ENCODE results near the gene GPR55. TPM values are rescaled to one million over a fixed set of nuclear protein-coding genes. Genes with fewer than 3 reads are reported as not detected.
A peak's percentile ranks its signal among the peaks of the same experiment; 100 is the strongest.

GPR55 gene
- total RNA-seq, 1 experiment from 2014 or later: 0.07 TPM

GRCh38 chr2:230932556-230933511 lies 7.8 kb upstream of the GPR55 start:
- ATAC-seq: peak; percentile 31; the same call in 1 of the 2 replicates
- CTCF ChIA-PET: no interaction called here

GRCh38 chr2:230931556-230932231 lies 6.7 kb upstream of the GPR55 start:
- intact Hi-C loops (cut with micrococcal nuclease): no loop called here
- H3K27me3 ChIP-seq (ENCODE audit: low read length): no peaks in the 10 kb centered on the region

More at GRCh38 chr2:230932556-230933511, 7.8 kb upstream of the GPR55 start:
- Histone ChIP-seq H3K27me3 (ENCODE audit: low read length) (no peaks in the 10 kb centered on the region), H3K27ac (ENCODE audit: low read length) (no peak overlapping the region), H2AFZ (ENCODE audit: low read length) (no peak overlapping the region), H3K9me3 (ENCODE audit: low read length) (no peaks in the 10 kb centered on the region), H3K79me2 (ENCODE audit: low read length) (no peaks in the 10 kb centered on the region), H4K20me1 (ENCODE audit: low read length) (no peaks in the 10 kb centered on the region), H3K4me3 (ENCODE audit: low read length) (no peak overlapping the region), H3K9ac (ENCODE audit: low read length) (no peak overlapping the region), H3K36me3 (ENCODE audit: low read depth, low read length) (no peaks in the 10 kb centered on the region), H3K4me2 (ENCODE audit: low read length) (no peak overlapping the region), H3F3A (ENCODE audit: low read length, unreplicated experiment) (no peaks in the 10 kb centered on the region), H3K9me2 (replicated peaks; ENCODE audit: low read length) (no peaks in the 10 kb centered on the region), H3K4me1 (ENCODE audit: insufficient read depth, low read length) (no peaks in the 10 kb centered on the region)
- intact Hi-C loops (cut with micrococcal nuclease): no loop called here
- POLR2A ChIA-PET (ENCODE audit: unreplicated experiment): interaction anchor here (0.6 kb wide), 1 partner anchor 137 kb away, joined by 3 read pairs; no protein-coding TSS in a partner anchor
- BruUV-seq (replicated peaks): no TSS peak
- TF ChIP-seq EZH2phosphoT487 (IDR thresholded peaks at IDR 0.05; ENCODE audit: borderline replicate concordance, low read length): no peak
- DNase-seq: no peak

GRCh38 chr2:230930928-230931555 lies 6.0 kb upstream of the GPR55 start:
- Histone ChIP-seq H3K9me3 (ENCODE audit: low read length) (no peaks in the 10 kb centered on the region), H4K20me1 (ENCODE audit: low read length) (no peaks in the 10 kb centered on the region), H3K36me3 (ENCODE audit: low read depth, low read length) (no peaks in the 10 kb centered on the region), H3K4me2 (ENCODE audit: low read length) (no peak overlapping the region), H3K4me3 (ENCODE audit: low read length) (no peak overlapping the region), H3K9ac (ENCODE audit: low read length) (no peak overlapping the region), H3K4me1 (ENCODE audit: insufficient read depth, low read length) (no peaks in the 10 kb centered on the region), H3K27me3 (ENCODE audit: low read length) (no peaks in the 10 kb centered on the region), H3K27ac (ENCODE audit: low read length) (no peak overlapping the region), H3K9me2 (replicated peaks; ENCODE audit: low read length) (no peaks in the 10 kb centered on the region), H2AFZ (ENCODE audit: low read length) (no peak overlapping the region), H3F3A (ENCODE audit: low read length, unreplicated experiment) (no peaks in the 10 kb centered on the region), H3K79me2 (ENCODE audit: low read length) (no peaks in the 10 kb centered on the region)
- ChIA-PET CTCF (no interaction called here), POLR2A (ENCODE audit: unreplicated experiment) (no interaction called here)
- no peak for ATAC-seq
- TF ChIP-seq EZH2 (IDR thresholded peaks at IDR 0.05; ENCODE audit: low read length, unreplicated experiment) (no peak), EZH2phosphoT487 (IDR thresholded peaks at IDR 0.05; ENCODE audit: borderline replicate concordance, low read length) (no peak)
- TF ChIP-seq, protein P1, sequence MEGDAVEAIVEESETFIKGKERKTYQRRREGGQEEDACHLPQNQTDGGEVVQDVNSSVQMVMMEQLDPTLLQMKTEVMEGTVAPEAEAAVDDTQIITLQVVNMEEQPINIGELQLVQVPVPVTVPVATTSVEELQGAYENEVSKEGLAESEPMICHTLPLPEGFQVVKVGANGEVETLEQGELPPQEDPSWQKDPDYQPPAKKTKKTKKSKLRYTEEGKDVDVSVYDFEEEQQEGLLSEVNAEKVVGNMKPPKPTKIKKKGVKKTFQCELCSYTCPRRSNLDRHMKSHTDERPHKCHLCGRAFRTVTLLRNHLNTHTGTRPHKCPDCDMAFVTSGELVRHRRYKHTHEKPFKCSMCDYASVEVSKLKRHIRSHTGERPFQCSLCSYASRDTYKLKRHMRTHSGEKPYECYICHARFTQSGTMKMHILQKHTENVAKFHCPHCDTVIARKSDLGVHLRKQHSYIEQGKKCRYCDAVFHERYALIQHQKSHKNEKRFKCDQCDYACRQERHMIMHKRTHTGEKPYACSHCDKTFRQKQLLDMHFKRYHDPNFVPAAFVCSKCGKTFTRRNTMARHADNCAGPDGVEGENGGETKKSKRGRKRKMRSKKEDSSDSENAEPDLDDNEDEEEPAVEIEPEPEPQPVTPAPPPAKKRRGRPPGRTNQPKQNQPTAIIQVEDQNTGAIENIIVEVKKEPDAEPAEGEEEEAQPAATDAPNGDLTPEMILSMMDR (conservative IDR thresholded peaks at IDR 0.05; ENCODE audit: low read depth, low read length): no peak
- no TSS peak for BruUV-seq (replicated peaks)
- intact Hi-C loops (cut with micrococcal nuclease): no loop called here
- no peak for DNase-seq

More at GRCh38 chr2:230931556-230932231, 6.7 kb upstream of the GPR55 start:
- Histone ChIP-seq H3K4me1 (ENCODE audit: insufficient read depth, low read length) (no peaks in the 10 kb centered on the region), H3K9me3 (ENCODE audit: low read length) (no peaks in the 10 kb centered on the region), H3F3A (ENCODE audit: low read length, unreplicated experiment) (no peaks in the 10 kb centered on the region), H3K36me3 (ENCODE audit: low read depth, low read length) (no peaks in the 10 kb centered on the region), H3K27ac (ENCODE audit: low read length) (no peak overlapping the region), H3K9me2 (replicated peaks; ENCODE audit: low read length) (no peaks in the 10 kb centered on the region), H3K4me2 (ENCODE audit: low read length) (no peak overlapping the region), H3K79me2 (ENCODE audit: low read length) (no peaks in the 10 kb centered on the region), H3K4me3 (ENCODE audit: low read length) (no peak overlapping the region), H2AFZ (ENCODE audit: low read length) (no peak overlapping the region), H3K9ac (ENCODE audit: low read length) (no peak overlapping the region), H4K20me1 (ENCODE audit: low read length) (no peaks in the 10 kb centered on the region)
- no peak for TF ChIP-seq EZH2 (IDR thresholded peaks at IDR 0.05; ENCODE audit: low read length, unreplicated experiment)
- TF ChIP-seq EZH2phosphoT487 (IDR thresholded peaks at IDR 0.05; ENCODE audit: borderline replicate concordance, low read length): no peak
- TF ChIP-seq, protein P1 (conservative IDR thresholded peaks at IDR 0.05; ENCODE audit: low read depth, low read length): no peak
- ATAC-seq (no peak), DNase-seq (no peak)
- BruUV-seq (replicated peaks): no TSS peak
- CTCF ChIA-PET: no interaction called here
- POLR2A ChIA-PET (ENCODE audit: unreplicated experiment): no interaction called here
